C4-2B (cell line): ENCODE measurements around the gene DARS2.

ENCODE experiments used
- ZFX ChIP-seq: fragments of 450-650 bp; IDR thresholded peaks from 2 replicates; pipeline ENCODE4 v1.6.1; 2017
- TF ChIP-seq, protein P1 (sequence below): fragments of 450-650 bp; conservative IDR thresholded peaks from 2 replicates; pipeline ENCODE4 v1.5.1; 2017; ENCODE audit warnings: mild to moderate bottlenecking

DNA sequence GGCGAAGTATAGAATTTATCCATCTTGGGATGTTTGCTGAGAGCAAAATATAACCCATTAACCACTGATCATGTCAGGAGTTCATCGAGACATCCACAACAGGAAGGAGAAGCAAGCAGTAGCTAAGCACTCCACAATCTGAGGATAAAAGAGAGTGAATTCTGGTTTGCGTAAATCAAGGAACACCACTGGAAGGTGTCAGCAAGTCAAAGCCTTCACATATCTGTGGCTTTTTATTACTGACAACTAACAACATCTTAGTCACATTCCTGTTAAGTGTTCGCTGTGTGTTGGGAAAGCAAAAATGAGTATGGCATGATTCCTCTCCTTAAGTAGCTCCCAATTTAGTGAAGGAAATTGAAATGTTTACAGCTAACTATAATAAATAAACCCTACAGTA, 44.5 kb upstream of the DARS2 start:
- TF ChIP-seq, protein P1, sequence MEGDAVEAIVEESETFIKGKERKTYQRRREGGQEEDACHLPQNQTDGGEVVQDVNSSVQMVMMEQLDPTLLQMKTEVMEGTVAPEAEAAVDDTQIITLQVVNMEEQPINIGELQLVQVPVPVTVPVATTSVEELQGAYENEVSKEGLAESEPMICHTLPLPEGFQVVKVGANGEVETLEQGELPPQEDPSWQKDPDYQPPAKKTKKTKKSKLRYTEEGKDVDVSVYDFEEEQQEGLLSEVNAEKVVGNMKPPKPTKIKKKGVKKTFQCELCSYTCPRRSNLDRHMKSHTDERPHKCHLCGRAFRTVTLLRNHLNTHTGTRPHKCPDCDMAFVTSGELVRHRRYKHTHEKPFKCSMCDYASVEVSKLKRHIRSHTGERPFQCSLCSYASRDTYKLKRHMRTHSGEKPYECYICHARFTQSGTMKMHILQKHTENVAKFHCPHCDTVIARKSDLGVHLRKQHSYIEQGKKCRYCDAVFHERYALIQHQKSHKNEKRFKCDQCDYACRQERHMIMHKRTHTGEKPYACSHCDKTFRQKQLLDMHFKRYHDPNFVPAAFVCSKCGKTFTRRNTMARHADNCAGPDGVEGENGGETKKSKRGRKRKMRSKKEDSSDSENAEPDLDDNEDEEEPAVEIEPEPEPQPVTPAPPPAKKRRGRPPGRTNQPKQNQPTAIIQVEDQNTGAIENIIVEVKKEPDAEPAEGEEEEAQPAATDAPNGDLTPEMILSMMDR, result no peak
- no peak for TF ChIP-seq ZFX
